Body of pancreas (tissue), 4 donors: ENCODE results near the gene PGP. TPM values are rescaled to one million over a fixed set of nuclear protein-coding genes. Genes with fewer than 3 reads are reported as not detected.

Experiments
- ATAC-seq: fragments of 150-250 bp; one replicate; pipeline ENCODE4 v1.9.1; 2016
- DNase-seq, 4 donors: peaks; one replicate each; pipeline ENCODE4 v3.0.0-alpha.2; 2019
- H3K27ac ChIP-seq, 4 donors: fragments of 200-600 bp; sonication (generic); 1 replicate in 3 of 4; 2 replicates in 1 of 4; pipeline versions ENCODE4 v1.5.1 to v1.6.1; 2016 to 2019; ENCODE audit warnings: mild to moderate bottlenecking in 1 of 4, mixed read lengths in 1 of 4, moderate library complexity in 1 of 4
- H3K27me3 ChIP-seq, 2 donors: fragments of 200-600 bp; sonication (generic); one replicate each; pipeline ENCODE4 v1.6.0; 2016; ENCODE audit warnings: mild to moderate bottlenecking in 1 of 2
- H3K36me3 ChIP-seq, 2 donors: fragments of 200-600 bp; sonication (generic); replicated peaks in 1 of 2; 2 replicates each; pipeline ENCODE4 v1.5.1; 2016; ENCODE audit warnings: low read depth in 2 of 2; ENCODE audit not compliant: insufficient read depth in 1 of 2
- H3K4me1 ChIP-seq: fragments of 200-600 bp; sonication (generic); one replicate; pipeline ENCODE4 v1.6.0; 2016
- H3K4me3 ChIP-seq, 2 donors: fragments of 200-600 bp; sonication (generic); 1 replicate in 1 of 2; 2 replicates in 1 of 2; pipeline ENCODE4 v1.5.1; 2016 to 2019
- H3K9me3 ChIP-seq, 3 donors: fragments of 200-600 bp; sonication (generic); 1 replicate in 2 of 3; 2 replicates in 1 of 3; pipeline ENCODE4 v1.5.1; 2016
- POLR2A ChIP-seq, 3 donors: fragments of 450-650 bp; IDR thresholded peaks; one replicate each; pipeline ENCODE4 v1.6.1; 2016; ENCODE audit warnings: antibody characterized with exemption in 3 of 3, mild to moderate bottlenecking in 2 of 3
- WGBS, 2 donors: methylation state at CpG; one replicate each; pipeline ENCODE4 v1.1.5; 2017; 5-methylcytosine and 5-hydroxymethylcytosine counted together
- intact Hi-C: fragments of 100-400 bp; cut with DNase I; formaldehyde crosslinking; loops from one replicate; pipeline ENCODE4 v1.15.1; 2023
- total RNA-seq, 2 donors: library from RNA; depleted of rRNA; stranded (reverse); fragments of >200 nt; gene quantifications; one replicate each; pipeline ENCODE4 v1.1.0, GENCODE V29; 2016
- TF ChIP-seq, protein P1 (sequence below), 7 experiments: fragments of 450-650 bp in 4 of 7; fragments of 200-600 bp in 3 of 7; sonication (generic) in 3 of 7; IDR thresholded peaks; one replicate each; pipeline ENCODE4 v1.5.1; 2016 to 2019; ENCODE audit warnings: antibody characterized with exemption in 7 of 7

PGP gene
- total RNA-seq, 2 donors from 2014 or later, result 7.8 to 15.8 TPM

GRCh38 chr16:2195322-2196161 is 19.1 kb downstream of the PGP start:
- WGBS, 2 donors, result 0 to 3% methylated on average over 7 to 48 of the region's 49 CpGs
- no peaks in the 10 kb centered on the region for H3K27me3 ChIP-seq

DNA sequence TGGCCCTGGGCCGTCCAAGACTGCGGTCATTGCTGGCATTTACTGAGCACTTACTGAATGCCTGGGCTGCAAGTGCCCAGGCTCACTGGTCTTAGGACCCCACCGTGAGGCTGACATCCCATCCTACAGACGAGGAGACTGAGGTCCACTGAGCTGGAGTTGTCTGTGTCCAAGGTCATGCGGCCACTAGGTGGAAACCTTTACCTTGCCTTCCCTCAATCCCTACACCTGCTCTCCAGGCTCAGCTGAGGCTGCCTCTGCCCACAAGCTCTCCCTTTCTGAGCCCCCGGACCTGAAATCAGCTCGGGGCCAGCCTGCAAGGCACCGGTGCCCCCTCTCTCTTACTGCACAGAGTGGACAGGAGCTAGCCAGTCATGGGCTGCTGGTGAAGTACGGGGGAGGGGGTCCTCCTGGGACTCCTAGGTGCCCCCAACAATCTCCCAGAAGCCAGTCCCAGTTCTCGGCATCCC is 19.8 kb downstream of the PGP start:
- no peaks in the 10 kb centered on the region for H3K27me3 ChIP-seq
- no peaks in the 10 kb centered on the region for H3K36me3 ChIP-seq
- ATAC-seq (peak; percentile 82), DNase-seq (peak; percentile 71 to 81 (median 78))
- intact Hi-C loops, result no loop called here
- H3K4me1 ChIP-seq, result peaks cover 13% of the 10 kb centered on the region
- TF ChIP-seq, protein P1, sequence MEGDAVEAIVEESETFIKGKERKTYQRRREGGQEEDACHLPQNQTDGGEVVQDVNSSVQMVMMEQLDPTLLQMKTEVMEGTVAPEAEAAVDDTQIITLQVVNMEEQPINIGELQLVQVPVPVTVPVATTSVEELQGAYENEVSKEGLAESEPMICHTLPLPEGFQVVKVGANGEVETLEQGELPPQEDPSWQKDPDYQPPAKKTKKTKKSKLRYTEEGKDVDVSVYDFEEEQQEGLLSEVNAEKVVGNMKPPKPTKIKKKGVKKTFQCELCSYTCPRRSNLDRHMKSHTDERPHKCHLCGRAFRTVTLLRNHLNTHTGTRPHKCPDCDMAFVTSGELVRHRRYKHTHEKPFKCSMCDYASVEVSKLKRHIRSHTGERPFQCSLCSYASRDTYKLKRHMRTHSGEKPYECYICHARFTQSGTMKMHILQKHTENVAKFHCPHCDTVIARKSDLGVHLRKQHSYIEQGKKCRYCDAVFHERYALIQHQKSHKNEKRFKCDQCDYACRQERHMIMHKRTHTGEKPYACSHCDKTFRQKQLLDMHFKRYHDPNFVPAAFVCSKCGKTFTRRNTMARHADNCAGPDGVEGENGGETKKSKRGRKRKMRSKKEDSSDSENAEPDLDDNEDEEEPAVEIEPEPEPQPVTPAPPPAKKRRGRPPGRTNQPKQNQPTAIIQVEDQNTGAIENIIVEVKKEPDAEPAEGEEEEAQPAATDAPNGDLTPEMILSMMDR (IDR thresholded peaks at IDR 0.05), result peak; percentile 42 to 85 (median 67)
- TF ChIP-seq POLR2A (IDR thresholded peaks at IDR 0.05), result no peak
- no peak overlapping the region for H3K27ac ChIP-seq
- no peaks in the 10 kb centered on the region for H3K9me3 ChIP-seq
- 10 to 22% methylated on average over 9 to 10 of the region's 10 CpGs for WGBS, 2 donors
- no peak overlapping the region for H3K4me3 ChIP-seq

More at GRCh38 chr16:2195322-2196161, 19.1 kb downstream of the PGP start:
- DNase-seq (no peak), ATAC-seq (peak; percentile 2)
- Histone ChIP-seq H3K9me3 (no peaks in the 10 kb centered on the region), H3K36me3 (no peaks in the 10 kb centered on the region), H3K4me1 (peaks cover 13% of the 10 kb centered on the region), H3K4me3 (no peak overlapping the region), H3K27ac (no peak overlapping the region)
- TF ChIP-seq POLR2A (IDR thresholded peaks at IDR 0.05), result no peak
- TF ChIP-seq, protein P1 (IDR thresholded peaks at IDR 0.05), result no peak
- intact Hi-C loops, result no loop called here

- 47 to 62% methylated on average over 12 to 16 of the region's 16 CpGs for WGBS, 2 donors
- Histone ChIP-seq H3K27ac (no peak overlapping the region), H3K36me3 (no peaks in the 10 kb centered on the region), H3K4me3 (no peak overlapping the region), H3K9me3 (no peaks in the 10 kb centered on the region), H3K27me3 (no peaks in the 10 kb centered on the region), H3K4me1 (peaks cover 13% of the 10 kb centered on the region)
- intact Hi-C loops, result no loop called here
- DNase-seq (no peak), ATAC-seq (no peak)
- no peak for TF ChIP-seq POLR2A (IDR thresholded peaks at IDR 0.05)
- TF ChIP-seq, protein P1 (IDR thresholded peaks at IDR 0.05), result no peak
Measured at GRCh38 chr16:2194166-2194834, 20.3 kb downstream of the PGP start.

GRCh38 chr16:2191446-2191706 is 23.3 kb downstream of the PGP start:
- Histone ChIP-seq H3K4me1 (peaks cover 13% of the 10 kb centered on the region), H3K9me3 (no peaks in the 10 kb centered on the region), H3K36me3 (no peaks in the 10 kb centered on the region), H3K27ac (no peak overlapping the region), H3K27me3 (no peaks in the 10 kb centered on the region), H3K4me3 (no peak overlapping the region)
- DNase-seq (no peak), ATAC-seq (no peak)
- TF ChIP-seq POLR2A (IDR thresholded peaks at IDR 0.05), result no peak
- TF ChIP-seq, protein P1 (IDR thresholded peaks at IDR 0.05), result no peak
- 80 to 84% methylated on average over 4 to 11 of the region's 11 CpGs for WGBS, 2 donors
- intact Hi-C loops, result no loop called here
